Germinal center (tissue), 1 donor: ENCODE measurements around the gene SMIM10L2A.
"Not testable (repeated sequence)": the region's sequence is repeated elsewhere in the genome, so short reads cannot be mapped to it uniquely, and the experiment has no call there.

Source experiments
- DNase-seq: peaks from one replicate; pipeline ENCODE4 v3.0.0; 2012; ENCODE audit warnings: mixed read lengths, low spot score

Gene SMIM10L2A

GRCh38 chrX:135423173-135423864, 1.6 kb downstream of the SMIM10L2A start:
- DNase-seq = not testable (repeated sequence)

- DNase-seq = no peak
These were observed 2.7 kb downstream of the SMIM10L2A start for GRCh38 chrX:135424469-135424868.

DNA sequence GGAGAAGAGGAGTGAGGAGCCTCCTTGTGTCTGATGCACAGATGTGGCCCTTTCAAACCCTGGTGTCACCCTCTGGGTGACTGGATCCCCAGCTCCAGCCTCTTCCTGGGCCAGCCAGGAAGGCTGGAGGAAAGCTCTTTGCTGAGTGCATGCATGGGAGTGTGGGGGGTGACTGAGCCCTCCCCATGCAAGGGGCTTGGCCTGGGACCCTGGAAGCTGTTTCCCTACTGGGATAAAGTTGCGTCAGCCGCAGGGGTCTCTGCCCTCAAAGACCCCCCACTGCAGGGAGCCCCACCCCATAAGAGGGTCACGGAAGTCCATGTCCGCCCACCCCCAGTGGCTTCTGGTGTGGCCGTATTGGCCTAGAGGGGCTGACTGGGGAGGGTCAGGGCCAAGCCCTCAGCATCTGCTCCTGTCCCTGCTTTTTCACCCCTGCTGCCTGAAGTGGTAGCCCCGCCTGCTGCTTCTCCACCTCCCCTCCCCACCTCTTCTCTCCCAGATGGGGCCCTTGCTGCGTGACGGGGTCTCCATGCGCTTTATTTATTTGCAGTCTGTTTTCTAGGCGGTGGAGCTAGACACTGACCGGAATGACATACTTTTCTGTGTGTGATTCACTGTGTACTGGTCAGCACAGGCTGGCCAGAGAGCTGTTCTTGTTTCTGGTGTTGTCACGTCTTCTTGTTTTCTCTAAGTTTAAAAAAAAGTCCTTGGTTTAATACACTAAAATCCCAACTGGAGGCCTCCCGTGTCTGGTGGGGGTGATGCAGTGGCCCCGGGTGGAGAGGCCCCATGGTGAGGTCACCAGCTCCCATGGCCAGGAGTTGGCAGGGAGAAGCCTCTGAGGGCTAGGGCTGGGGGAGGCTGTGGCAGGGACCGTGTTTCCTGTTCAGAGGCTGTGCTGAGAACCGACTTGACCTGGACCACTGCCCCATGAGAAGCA, 3.6 kb downstream of the SMIM10L2A start:
- no peak for DNase-seq

DNA sequence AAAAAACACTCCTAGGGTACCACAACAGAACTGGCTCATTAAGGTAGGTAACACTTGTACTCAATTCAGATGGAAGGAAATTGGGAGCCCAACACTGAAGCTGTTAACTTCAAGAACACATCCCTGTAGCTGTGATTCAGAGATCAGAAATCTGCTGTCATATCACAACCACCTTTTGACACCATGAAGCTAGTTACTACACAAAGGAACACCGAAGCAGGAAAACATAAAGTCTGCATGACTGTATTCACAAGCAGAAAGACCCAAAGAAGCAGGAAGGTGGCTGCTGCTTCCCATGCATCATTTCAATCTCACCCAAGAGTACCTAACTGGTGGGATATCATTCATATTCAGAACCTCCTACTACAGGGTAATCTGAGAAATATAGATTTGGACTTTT, 7.7 kb downstream of the SMIM10L2A start:
- DNase-seq = no peak

DNA sequence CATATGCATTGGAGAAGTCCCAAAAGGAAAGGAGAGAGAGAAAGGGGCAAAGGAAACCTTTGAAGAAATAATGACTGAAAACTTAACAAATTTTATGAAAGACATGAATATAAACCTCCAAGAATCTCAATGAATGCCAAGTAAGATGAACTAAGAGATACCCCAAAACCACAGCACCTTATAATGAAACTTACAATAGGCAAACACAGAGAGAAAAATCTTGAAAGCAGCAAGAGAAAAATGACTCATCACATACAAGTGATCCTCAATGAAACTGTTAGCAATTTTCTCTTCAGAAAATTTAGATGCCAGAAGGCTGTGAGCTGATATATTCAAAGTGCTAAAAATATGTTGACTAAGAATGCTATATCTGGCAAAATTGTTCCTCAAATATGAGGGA, 10.1 kb downstream of the SMIM10L2A start:
- DNase-seq = no peak

- no peak for DNase-seq
These were observed 10.7 kb downstream of the SMIM10L2A start for GRCh38 chrX:135432453-135432852.

- DNase-seq = no peak
These were observed 11.3 kb downstream of the SMIM10L2A start for GRCh38 chrX:135432881-135433521.

DNA sequence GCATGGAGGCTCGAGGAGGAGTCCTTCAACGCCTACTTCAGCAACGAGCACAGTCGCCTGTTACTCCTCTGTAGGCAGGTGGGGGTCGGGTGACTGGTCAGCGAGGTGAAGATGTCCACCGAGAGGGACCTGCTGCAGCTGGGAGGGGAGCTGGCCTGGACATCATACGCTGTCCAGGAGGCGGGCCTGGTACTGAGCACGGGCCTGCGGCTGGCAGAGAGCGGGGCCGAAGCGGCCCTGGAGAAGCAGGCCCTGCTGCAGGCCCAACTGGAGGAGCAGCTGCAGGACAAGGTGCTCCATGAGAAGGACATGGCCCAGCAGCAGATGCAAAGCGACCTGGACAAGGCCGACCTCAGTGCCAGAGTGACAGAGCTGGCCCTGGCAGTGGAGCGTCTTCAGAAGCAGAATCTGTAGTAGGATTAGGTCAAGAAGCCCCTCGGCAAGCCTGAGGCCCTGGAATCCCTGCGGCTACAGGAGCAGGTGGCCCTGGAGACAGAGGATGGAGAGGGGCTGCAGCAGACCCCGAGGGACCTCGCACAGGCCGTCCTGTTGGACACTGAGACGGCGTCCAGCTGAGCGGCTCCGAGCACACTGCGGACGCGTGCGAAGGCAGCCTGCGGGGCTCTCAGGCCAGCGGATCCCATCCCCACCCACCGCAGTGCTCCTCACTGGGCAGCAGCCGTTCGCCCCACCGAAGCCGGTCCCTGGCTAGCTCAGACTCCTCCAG, 11.9 kb downstream of the SMIM10L2A start:
- no peak for DNase-seq

GRCh38 chrX:135434258-135435138, 12.8 kb downstream of the SMIM10L2A start:
- no peak for DNase-seq

GRCh38 chrX:135435139-135435922, 13.6 kb downstream of the SMIM10L2A start:
- DNase-seq = no peak

- DNase-seq = no peak
These were observed 14.2 kb downstream of the SMIM10L2A start for GRCh38 chrX:135435933-135436332.

GRCh38 chrX:135436456-135436855, 14.7 kb downstream of the SMIM10L2A start:
- no peak for DNase-seq

DNA sequence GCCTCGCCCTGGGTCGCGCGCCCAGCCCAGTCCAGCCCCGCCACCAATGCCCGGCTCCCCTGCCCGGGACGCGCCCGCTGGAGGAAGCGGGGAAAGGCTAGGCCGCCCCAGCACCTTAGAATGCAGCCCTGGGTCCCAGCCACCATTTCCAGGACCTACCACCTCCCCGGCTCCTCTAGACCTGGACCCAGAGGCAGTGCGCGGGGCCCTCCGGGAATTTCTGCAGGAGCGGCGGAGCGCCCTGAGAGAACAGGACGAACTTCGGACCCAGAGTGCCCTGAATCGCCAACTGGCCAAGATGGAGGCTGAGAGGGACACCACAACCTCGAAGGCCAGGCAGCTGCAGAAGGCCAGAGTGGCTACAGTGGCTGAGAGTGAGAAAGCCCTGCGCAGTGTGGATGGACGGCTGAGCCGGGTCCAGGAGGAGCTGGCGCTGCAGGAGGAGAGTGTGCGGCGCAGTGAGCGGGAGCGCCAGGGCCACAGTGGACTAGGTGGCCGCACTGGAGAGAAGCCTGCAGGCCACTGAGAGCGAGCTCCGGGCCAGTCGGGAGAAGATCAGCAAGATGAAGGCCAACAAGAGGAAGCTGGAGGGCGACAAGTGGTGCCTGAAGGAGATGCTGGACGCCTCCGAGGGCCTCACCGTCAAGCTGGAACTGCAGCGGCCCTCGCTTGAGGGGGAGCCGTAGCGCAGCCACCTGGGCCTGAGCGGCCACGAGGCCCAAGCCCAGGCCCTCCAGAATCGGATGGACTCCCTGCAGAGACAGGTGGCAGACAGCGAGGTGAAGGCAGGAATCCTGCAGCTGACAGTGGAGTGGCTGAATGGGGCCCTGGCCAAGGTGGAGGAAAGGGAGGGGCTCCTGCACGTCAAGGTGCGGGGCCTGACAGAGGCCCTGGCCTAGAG, 15.5 kb downstream of the SMIM10L2A start:
- DNase-seq = no peak

- DNase-seq = no peak
These were observed 16.4 kb downstream of the SMIM10L2A start for GRCh38 chrX:135437867-135438733.

GRCh38 chrX:135438734-135439043, 16.9 kb downstream of the SMIM10L2A start:
- DNase-seq = no peak

GRCh38 chrX:135449637-135450550, 28.1 kb downstream of the SMIM10L2A start:
- DNase-seq = no peak

GRCh38 chrX:135453381-135453780, 31.6 kb downstream of the SMIM10L2A start:
- no peak for DNase-seq
